Calu3 (cell line): ENCODE results near the gene RPGRIP1. TPM values are rescaled to one million over a fixed set of nuclear protein-coding genes. Genes with fewer than 3 reads are reported as not detected.

Source experiments
- BruUV-seq: library from RNA; stranded (reverse); fragments of 400-500 nt; replicated peaks from 2 replicates; lab custom pipeline; 2021; lab: Mats Ljungman, UMichigan
- CTCF ChIA-PET: fragments of 300-600 bp; sonication (Branson Sonifier 250); formaldehyde crosslinking; loops from one replicate; lab custom pipeline; 2022; ENCODE audit warnings: antibody characterized with exemption; lab: Charles Lee
- DNase-seq: peaks from one replicate; pipeline ENCODE4 v3.0.0; 2022
- H3K27ac Mint-ChIP-seq: one replicate; pipeline ENCODE4 v1.8.0; 2022; ENCODE audit warnings: mixed read lengths; ENCODE audit not compliant: unreplicated experiment
- H3K27me3 Mint-ChIP-seq: one replicate; pipeline ENCODE4 v1.8.0; 2022; ENCODE audit warnings: mixed read lengths; ENCODE audit not compliant: unreplicated experiment
- H3K36me3 Mint-ChIP-seq: one replicate; pipeline ENCODE4 v1.8.0; 2022; ENCODE audit warnings: mild to moderate bottlenecking, moderate library complexity, mixed read lengths; ENCODE audit not compliant: insufficient read depth, unreplicated experiment
- H3K4me1 Mint-ChIP-seq: one replicate; pipeline ENCODE4 v1.8.0; 2022; ENCODE audit warnings: mild to moderate bottlenecking, low read depth, mixed read lengths; ENCODE audit not compliant: unreplicated experiment
- H3K4me3 Mint-ChIP-seq: one replicate; pipeline ENCODE4 v1.8.0; 2022; ENCODE audit warnings: mild to moderate bottlenecking, low read depth, moderate library complexity, mixed read lengths; ENCODE audit not compliant: unreplicated experiment
- H3K9me3 Mint-ChIP-seq: one replicate; pipeline ENCODE4 v1.8.0; 2022; ENCODE audit warnings: low read depth, mixed read lengths; ENCODE audit not compliant: unreplicated experiment
- intact Hi-C: fragments of 100-400 bp; cut with micrococcal nuclease; formaldehyde crosslinking; loops from one replicate; pipeline ENCODE4 v1.10.0; 2022; ENCODE audit not compliant: unreplicated experiment
- total RNA-seq: library from RNA; stranded (reverse); gene quantifications from 2 replicates; pipeline ENCODE4 v1.2.3, GENCODE V29; 2022
- TF ChIP-seq, protein P1 (sequence below): fragments of 200-600 bp; IDR thresholded peaks from one replicate; pipeline ENCODE4 v1.8.0; 2022; ENCODE audit warnings: antibody characterized with exemption; ENCODE audit not compliant: unreplicated experiment

The RPGRIP1 gene
- total RNA-seq, 1 experiment from 2014 or later: not detected

DNA sequence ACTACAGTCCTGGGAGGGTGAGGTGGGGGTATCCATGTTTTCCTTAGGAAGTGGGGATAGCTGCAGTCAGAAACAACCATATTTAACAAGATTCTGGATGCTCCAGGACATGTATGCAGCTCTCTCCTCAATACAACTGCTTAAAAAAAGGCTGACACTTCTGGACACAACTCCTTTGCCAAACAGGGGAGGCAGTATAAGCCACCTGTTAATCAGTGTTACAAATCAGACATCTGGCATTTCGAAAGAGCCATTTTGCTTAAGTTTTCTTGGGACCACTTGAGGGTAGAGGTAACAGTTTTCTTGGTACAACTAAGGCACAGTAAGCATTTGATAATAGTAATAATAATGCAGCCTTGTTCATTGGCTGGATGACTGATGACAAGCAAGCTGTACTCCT is 47.1 kb downstream of the RPGRIP1 start:
- Mint-ChIP-seq H3K27me3 (peaks cover 48% of the 10 kb centered on the region), H3K27ac (no peak overlapping the region), H3K9me3 (no peaks in the 10 kb centered on the region), H3K36me3 (no peaks in the 10 kb centered on the region), H3K4me1 (no peaks in the 10 kb centered on the region), H3K4me3 (no peak overlapping the region)
- intact Hi-C loops: no loop called here
- no peak for DNase-seq
- TF ChIP-seq, protein P1, sequence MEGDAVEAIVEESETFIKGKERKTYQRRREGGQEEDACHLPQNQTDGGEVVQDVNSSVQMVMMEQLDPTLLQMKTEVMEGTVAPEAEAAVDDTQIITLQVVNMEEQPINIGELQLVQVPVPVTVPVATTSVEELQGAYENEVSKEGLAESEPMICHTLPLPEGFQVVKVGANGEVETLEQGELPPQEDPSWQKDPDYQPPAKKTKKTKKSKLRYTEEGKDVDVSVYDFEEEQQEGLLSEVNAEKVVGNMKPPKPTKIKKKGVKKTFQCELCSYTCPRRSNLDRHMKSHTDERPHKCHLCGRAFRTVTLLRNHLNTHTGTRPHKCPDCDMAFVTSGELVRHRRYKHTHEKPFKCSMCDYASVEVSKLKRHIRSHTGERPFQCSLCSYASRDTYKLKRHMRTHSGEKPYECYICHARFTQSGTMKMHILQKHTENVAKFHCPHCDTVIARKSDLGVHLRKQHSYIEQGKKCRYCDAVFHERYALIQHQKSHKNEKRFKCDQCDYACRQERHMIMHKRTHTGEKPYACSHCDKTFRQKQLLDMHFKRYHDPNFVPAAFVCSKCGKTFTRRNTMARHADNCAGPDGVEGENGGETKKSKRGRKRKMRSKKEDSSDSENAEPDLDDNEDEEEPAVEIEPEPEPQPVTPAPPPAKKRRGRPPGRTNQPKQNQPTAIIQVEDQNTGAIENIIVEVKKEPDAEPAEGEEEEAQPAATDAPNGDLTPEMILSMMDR: no peak
- no TSS peak for BruUV-seq
- CTCF ChIA-PET: no interaction called here

Other genes with a start within 250 kb of the RPGRIP1 start
- not detected in 2 replicates for gene TPPP2, start 249.9 kb upstream of the RPGRIP1 start, total RNA-seq
- gene RNASE13, start 245.3 kb upstream of the RPGRIP1 start, total RNA-seq: not detected in 2 replicates
- not detected in 2 replicates for gene RNASE7, start 237.7 kb upstream of the RPGRIP1 start, total RNA-seq
- not detected in 2 replicates for gene RNASE8, start 222.3 kb upstream of the RPGRIP1 start, total RNA-seq
- 15.0 and 16.8 TPM in 2 replicates for gene ARHGEF40, start 209.8 kb upstream of the RPGRIP1 start, total RNA-seq
- 18.5 and 20.3 TPM in 2 replicates for gene ZNF219, start 181.4 kb upstream of the RPGRIP1 start, total RNA-seq
- gene TMEM253, start 179.0 kb upstream of the RPGRIP1 start, total RNA-seq: 0.24 TPM in 1 of 2 replicates, not detected in the other
- 0.05 and 0.14 TPM in 2 replicates for gene OR5AU1, start 124.0 kb upstream of the RPGRIP1 start, total RNA-seq
- gene HNRNPC, start 10.6 kb upstream of the RPGRIP1 start, total RNA-seq: 472 and 476 TPM in 2 replicates
- gene SUPT16H, start 103.9 kb downstream of the RPGRIP1 start, total RNA-seq: 81.9 and 89.0 TPM in 2 replicates
- gene CHD8, start 176.0 kb downstream of the RPGRIP1 start, total RNA-seq: 93.1 and 100 TPM in 2 replicates
- 25.2 and 25.4 TPM in 2 replicates for gene RAB2B, start 196.9 kb downstream of the RPGRIP1 start, total RNA-seq
- gene TOX4, start 197.1 kb downstream of the RPGRIP1 start, total RNA-seq: 77.4 and 78.0 TPM in 2 replicates
- gene METTL3, start 231.3 kb downstream of the RPGRIP1 start, total RNA-seq: 40.5 and 42.2 TPM in 2 replicates
- gene SALL2, start 246.3 kb downstream of the RPGRIP1 start, total RNA-seq: 3.5 and 3.9 TPM in 2 replicates